ENCODE measurements around the gene MT2A. TPM values are rescaled to one million over a fixed set of nuclear protein-coding genes. Genes with fewer than 3 reads are reported as not detected.
"Not testable (repeated sequence)": the region's sequence is repeated elsewhere in the genome, so short reads cannot be mapped to it uniquely, and the experiment has no call there.

The MT2A gene
- total and polyA plus RNA-seq, 8 donors, result 71.0 to 495 (median 198) TPM

DNA sequence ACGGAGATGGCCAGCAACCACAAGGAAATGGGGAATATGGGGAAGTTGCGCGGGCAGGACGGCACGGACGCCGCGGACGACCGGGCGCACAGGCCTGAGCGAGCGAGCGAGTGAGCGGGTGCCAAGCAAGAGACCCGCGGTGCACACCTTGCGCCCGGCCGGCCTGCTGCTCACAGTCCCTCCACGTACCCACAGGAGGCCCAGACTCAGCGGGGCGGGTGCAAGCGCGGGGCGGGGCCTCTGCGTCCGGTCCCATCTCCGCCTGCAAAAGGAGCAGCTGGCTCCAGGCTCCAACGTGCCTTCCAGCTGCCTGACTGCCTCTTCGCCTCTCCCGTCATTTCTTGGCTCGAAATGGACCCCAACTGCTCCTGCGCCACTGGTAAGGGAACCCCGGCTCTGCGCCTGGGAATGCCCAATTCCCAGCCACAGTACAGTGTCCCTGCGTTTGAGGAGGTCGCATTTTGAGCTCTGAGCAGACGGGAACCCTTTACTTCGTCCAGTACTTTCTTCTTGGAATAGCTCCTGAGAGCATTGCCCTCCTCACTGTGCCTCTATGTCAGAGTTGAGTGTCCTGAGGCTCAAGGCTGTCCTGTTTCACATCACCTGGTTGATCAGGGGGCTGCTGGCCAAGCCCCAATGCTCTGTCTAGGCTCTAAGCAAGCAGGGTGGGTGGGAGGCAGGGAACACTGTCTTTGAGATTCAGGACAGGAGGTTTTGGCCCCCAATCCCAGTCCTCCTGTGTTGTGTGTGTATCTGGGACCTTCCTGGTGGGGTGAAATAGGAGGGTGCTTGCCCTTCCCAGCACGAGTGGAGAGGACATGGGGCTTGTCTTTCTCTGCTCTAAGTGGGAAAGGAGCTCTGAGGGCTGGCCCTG is 9.1 kb downstream of the MT2A start:
- intact Hi-C loops (cut with DNase I), result no loop called here
- Histone ChIP-seq H3K4me1 (peaks cover 3 to 19% (median 6%) of the 10 kb centered on the region in 3 donors), H3K4me3 (peak overlapping the region; percentile 16 to 55 (median 30)), H3K27ac (peak overlapping the region; percentile 15 to 66 (median 46)), H3K27me3 (no peaks in the 10 kb centered on the region), H3K9me3 (no peaks in the 10 kb centered on the region), H3K36me3 (no peaks in the 10 kb centered on the region)
- ATAC-seq, result peak; percentile 92 to 97 (median 96)
- DNase-seq, result peak; percentile 84 to 93 (median 88)
- TF ChIP-seq, protein P1, sequence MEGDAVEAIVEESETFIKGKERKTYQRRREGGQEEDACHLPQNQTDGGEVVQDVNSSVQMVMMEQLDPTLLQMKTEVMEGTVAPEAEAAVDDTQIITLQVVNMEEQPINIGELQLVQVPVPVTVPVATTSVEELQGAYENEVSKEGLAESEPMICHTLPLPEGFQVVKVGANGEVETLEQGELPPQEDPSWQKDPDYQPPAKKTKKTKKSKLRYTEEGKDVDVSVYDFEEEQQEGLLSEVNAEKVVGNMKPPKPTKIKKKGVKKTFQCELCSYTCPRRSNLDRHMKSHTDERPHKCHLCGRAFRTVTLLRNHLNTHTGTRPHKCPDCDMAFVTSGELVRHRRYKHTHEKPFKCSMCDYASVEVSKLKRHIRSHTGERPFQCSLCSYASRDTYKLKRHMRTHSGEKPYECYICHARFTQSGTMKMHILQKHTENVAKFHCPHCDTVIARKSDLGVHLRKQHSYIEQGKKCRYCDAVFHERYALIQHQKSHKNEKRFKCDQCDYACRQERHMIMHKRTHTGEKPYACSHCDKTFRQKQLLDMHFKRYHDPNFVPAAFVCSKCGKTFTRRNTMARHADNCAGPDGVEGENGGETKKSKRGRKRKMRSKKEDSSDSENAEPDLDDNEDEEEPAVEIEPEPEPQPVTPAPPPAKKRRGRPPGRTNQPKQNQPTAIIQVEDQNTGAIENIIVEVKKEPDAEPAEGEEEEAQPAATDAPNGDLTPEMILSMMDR (IDR thresholded peaks at IDR 0.05), result no peak
- WGBS, 2 donors, result 1 to 4% methylated on average over 40 of the region's 41 CpGs
- FAIRE-seq, result no peak

DNA sequence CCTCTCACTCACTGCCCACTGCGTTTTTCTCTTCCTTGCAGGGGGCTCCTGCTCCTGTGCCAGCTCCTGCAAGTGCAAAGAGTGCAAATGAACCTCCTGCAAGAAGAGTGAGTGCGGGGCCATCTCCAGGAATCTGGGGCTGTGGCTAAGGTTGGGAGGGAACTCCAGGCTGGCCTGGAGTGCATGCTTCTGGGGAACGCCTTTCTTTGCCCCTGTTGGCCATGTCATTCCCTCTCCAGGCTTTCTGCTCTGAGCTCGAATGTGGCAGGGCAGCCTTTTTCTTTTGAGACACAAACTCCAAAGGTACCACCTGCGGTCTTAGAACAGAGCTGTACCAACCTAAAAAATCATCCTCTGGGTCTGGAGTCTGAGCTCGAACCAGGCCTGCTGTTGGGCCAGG is 9.8 kb downstream of the MT2A start:
- 47 to 51% methylated on average over 6 of the region's 6 CpGs for WGBS, 2 donors
- H3K4me1 ChIP-seq, result peaks cover 3 to 19% (median 6%) of the 10 kb centered on the region in 3 donors
- intact Hi-C loops (cut with DNase I), result no loop called here
- H3K27me3 ChIP-seq, result no peaks in the 10 kb centered on the region
- DNase-seq (peak in 1 of 6 donors; percentile 12), FAIRE-seq (no peak), ATAC-seq (peak in 2 of 4 donors; percentile 5 to 6)
- H3K4me3 ChIP-seq, result peak overlapping the region in 1 of 4 donors; percentile 55
- H3K9me3 ChIP-seq, result no peaks in the 10 kb centered on the region
- TF ChIP-seq, protein P1 (IDR thresholded peaks at IDR 0.05), result no peak
- H3K27ac ChIP-seq, result no peak overlapping the region
- H3K36me3 ChIP-seq, result no peaks in the 10 kb centered on the region

DNA sequence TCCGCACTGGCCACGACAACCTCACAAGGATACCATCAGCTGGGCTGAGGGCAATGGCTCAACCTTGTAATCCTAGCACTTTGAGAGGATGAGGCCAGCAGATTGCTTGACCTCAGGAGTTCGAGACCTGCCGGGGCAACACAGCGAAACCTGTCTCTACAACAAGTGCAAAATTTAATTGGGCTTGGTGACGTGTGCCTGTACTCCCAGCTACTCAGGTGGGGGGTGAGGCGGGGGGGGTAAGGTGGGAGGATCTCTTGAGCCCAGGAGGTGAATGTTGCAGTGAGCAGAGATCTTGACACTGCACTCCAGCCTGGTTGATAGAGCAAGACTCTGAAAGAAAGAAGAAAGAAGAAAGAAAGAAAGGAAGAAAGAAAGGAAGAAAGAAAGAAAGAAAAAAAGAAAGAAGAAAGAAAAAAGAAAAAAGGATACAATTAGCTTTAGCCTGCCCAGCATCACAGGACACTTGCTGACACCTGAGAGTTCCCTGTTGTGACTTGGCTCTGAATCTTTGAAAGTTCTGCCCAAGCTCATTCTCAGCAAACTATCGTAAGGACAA is 12.0 kb downstream of the MT2A start:
- TF ChIP-seq, protein P1 (IDR thresholded peaks at IDR 0.05), result no peak
- H3K36me3 ChIP-seq, result no peaks in the 10 kb centered on the region
- ATAC-seq, result no peak
- no peak overlapping the region for H3K4me3 ChIP-seq
- no peaks in the 10 kb centered on the region for H3K27me3 ChIP-seq
- peaks cover 3 to 19% (median 6%) of the 10 kb centered on the region in 3 donors for H3K4me1 ChIP-seq
- WGBS, 2 donors, result 80 to 95% methylated on average over 7 to 8 of the region's 8 CpGs
- intact Hi-C loops (cut with DNase I), result no loop called here
- H3K27ac ChIP-seq, result no peak overlapping the region
- no peak for DNase-seq
- H3K9me3 ChIP-seq, result no peaks in the 10 kb centered on the region
- no peak for FAIRE-seq

DNA sequence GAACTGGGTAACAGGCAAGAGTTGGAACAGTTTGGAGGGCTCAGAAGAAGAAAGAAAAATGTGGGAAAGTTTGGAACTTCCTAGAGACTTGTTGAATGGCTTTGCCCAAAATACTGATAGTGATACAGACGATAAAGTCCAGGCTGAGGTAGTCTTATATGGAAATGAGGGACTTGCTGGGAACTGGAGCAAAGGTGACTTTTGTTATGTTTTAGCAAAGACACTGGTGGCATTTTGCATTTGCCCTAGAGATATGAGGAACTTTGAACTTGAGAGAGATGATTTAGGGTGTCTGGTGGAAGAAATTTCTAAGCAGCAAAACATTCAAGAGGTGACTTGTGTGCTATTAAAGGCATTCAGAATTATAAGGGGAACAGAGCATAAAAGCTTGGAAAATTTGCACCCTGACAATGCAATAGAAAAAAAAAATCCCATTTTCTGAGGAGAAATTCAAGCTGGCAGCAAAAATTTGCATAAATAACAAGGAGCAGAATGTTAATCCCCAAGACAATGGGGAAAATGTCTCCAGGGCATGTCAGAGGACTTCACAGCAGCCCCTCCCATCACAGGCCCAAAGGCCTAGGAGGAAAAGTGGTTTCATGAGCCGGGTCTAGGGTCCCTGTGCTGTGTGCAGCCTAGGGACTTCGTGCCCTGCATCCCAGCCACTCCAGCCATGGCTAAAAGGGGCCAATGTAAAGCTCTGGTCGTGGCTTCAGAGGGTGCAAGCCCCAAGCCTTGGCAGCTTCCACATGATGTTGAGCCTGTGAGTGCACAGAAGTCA is 13.5 kb downstream of the MT2A start:
- WGBS, 2 donors, result 80 to 82% methylated on average over 4 of the region's 4 CpGs
- peaks cover 3 to 23% (median 11%) of the 10 kb centered on the region in 3 donors for H3K4me1 ChIP-seq
- ATAC-seq; intact Hi-C loops (cut with DNase I); H3K27ac ChIP-seq; H3K4me3 ChIP-seq; H3K27me3 ChIP-seq; H3K9me3 ChIP-seq; FAIRE-seq; H3K36me3 ChIP-seq; DNase-seq: not testable (repeated sequence)

DNA sequence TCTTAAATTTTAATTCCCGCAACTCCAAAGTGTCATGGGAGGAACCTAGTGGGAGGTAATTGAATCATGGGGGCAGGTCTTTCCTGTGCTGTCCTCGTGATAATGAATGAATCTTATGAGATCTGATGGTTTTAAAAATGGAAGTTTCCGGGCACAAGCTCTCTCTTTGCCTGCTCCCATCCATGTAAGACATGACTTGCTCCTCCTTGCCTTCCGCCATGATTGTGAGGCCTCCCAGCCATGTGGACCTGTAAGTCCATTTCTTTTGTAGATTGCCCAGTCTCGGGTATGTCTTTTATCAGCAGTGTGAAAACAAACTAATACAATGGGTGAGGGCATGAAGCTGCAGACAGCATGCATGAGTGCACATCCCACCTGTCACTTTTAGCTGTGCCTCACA is 14.8 kb downstream of the MT2A start:
- H3K4me1 ChIP-seq, result peaks cover 3 to 16% (median 9%) of the 10 kb centered on the region in 3 donors
- WGBS, 2 donors, result 86 to 93% methylated on average over 5 of the region's 5 CpGs
- H3K27ac ChIP-seq; intact Hi-C loops (cut with DNase I); H3K27me3 ChIP-seq; H3K9me3 ChIP-seq; ATAC-seq; H3K4me3 ChIP-seq; DNase-seq; FAIRE-seq; H3K36me3 ChIP-seq: not testable (repeated sequence)
